Activated CD4-positive, alpha-beta memory T cell treated with anti-CD3 and anti-CD28 coated beads, Interleukin-2, amount 10 ng/mL, durations not matched to agents 7 days and 5 days (primary cell): Measurements from ENCODE around the gene DDX42. TPM values are rescaled to one million over a fixed set of nuclear protein-coding genes. Genes with fewer than 3 reads are reported as not detected.
"Not testable (repeated sequence)": the region's sequence is repeated elsewhere in the genome, so short reads cannot be mapped to it uniquely, and the experiment has no call there.

Source experiments
- CTCF ChIA-PET: fragments of 350-600 bp; sonication (Branson Sonifier 250); formaldehyde crosslinking; loops from one replicate; lab custom pipeline; 2021; ENCODE audit warnings: antibody characterized with exemption, inconsistent platforms; lab: Charles Lee
- POLR2A ChIA-PET: fragments of 350-600 bp; sonication (Branson Sonifier 250); formaldehyde crosslinking; loops from one replicate; lab custom pipeline; 2021; ENCODE audit warnings: antibody characterized with exemption; lab: Charles Lee
- DNase-seq: peaks from one replicate; pipeline ENCODE4 v3.0.0-alpha.2; 2020
- H3K27ac Mint-ChIP-seq: one replicate; pipeline ENCODE4 v1.8.0; 2021; ENCODE audit warnings: mild to moderate bottlenecking, mixed read lengths
- H3K27me3 Mint-ChIP-seq: one replicate; pipeline ENCODE4 v1.8.0; 2021; ENCODE audit warnings: mixed read lengths
- H3K36me3 Mint-ChIP-seq: one replicate; pipeline ENCODE4 v1.8.0; 2021; ENCODE audit warnings: low read depth, mixed read lengths
- H3K4me1 Mint-ChIP-seq: one replicate; pipeline ENCODE4 v1.8.0; 2021; ENCODE audit warnings: mixed read lengths
- H3K4me3 Mint-ChIP-seq: one replicate; pipeline ENCODE4 v1.8.0; 2021; ENCODE audit warnings: mild to moderate bottlenecking, mixed read lengths
- H3K9me3 Mint-ChIP-seq: one replicate; pipeline ENCODE4 v1.8.0; 2021; ENCODE audit warnings: mixed read lengths
- total RNA-seq, 2 experiments: library from RNA; stranded (reverse); gene quantifications; one replicate each; pipeline ENCODE4 v1.2.3, GENCODE V29; 2021

Gene DDX42
- total RNA-seq, 2 experiments from 2014 or later = 113 to 118 TPM

GRCh38 chr17:63843387-63843888 is 69.5 kb downstream of the DDX42 start:
- peaks cover 26% of the 10 kb centered on the region for H3K36me3 Mint-ChIP-seq
- H3K4me1 Mint-ChIP-seq = peaks cover 47% of the 10 kb centered on the region
- not testable (repeated sequence) for H3K9me3 Mint-ChIP-seq, H3K27me3 Mint-ChIP-seq
- CTCF ChIA-PET = interaction anchor here (0.8 to 2.2 kb wide), 8 partner anchors 9 to 177 kb away, joined by 3 to 8 read pairs (median 4); partner anchors contain the start of genes CCDC47, DDX42 and ICAM2
- peak overlapping the region; percentile 97 for H3K4me3 Mint-ChIP-seq
- POLR2A ChIA-PET = interaction anchor here (0.8 to 9.7 kb wide), 17 partner anchors 11 to 663 kb away, joined by 3 to 194 read pairs (median 7); partner anchors contain the start of genes CCDC47, CEP95, DCAF7 and DDX42
- H3K27ac Mint-ChIP-seq = peak overlapping the region; percentile 96
- DNase-seq = peak; percentile 55

- Mint-ChIP-seq H3K27me3 (no peaks in the 10 kb centered on the region), H3K4me3 (peak overlapping the region; percentile 97), H3K27ac (peak overlapping the region; percentile 96), H3K9me3 (peaks cover 4% of the 10 kb centered on the region), H3K4me1 (peaks cover 46% of the 10 kb centered on the region), H3K36me3 (peaks cover 28% of the 10 kb centered on the region)
- ChIA-PET CTCF (interaction anchor here (1.0 to 2.2 kb wide), 5 partner anchors 17 to 176 kb away, joined by 3 to 8 read pairs (median 5); partner anchors contain the start of genes CCDC47, DDX42 and ICAM2), POLR2A (interaction anchor here (1.2 to 9.7 kb wide), 14 partner anchors 10 to 419 kb away, joined by 4 to 194 read pairs (median 8); partner anchors contain the start of genes CCDC47, DCAF7, DDX42 and FTSJ3)
- no peak for DNase-seq
Observed at GRCh38 chr17:63843910-63844677, 70.1 kb downstream of the DDX42 start.

- ChIA-PET CTCF (no interaction called here), POLR2A (no interaction called here)
- Mint-ChIP-seq H3K27ac (no peak overlapping the region), H3K4me1 (peaks cover 41% of the 10 kb centered on the region), H3K36me3 (peaks cover 25% of the 10 kb centered on the region), H3K9me3 (peaks cover 4% of the 10 kb centered on the region), H3K27me3 (no peaks in the 10 kb centered on the region), H3K4me3 (no peak overlapping the region)
- no peak for DNase-seq
Observed at GRCh38 chr17:63845509-63845908, 71.5 kb downstream of the DDX42 start.

- Mint-ChIP-seq H3K36me3 (peaks cover 10% of the 10 kb centered on the region), H3K27me3 (peaks cover 10% of the 10 kb centered on the region), H3K27ac (peak overlapping the region; percentile 34), H3K4me1 (peaks cover 33% of the 10 kb centered on the region), H3K4me3 (peak overlapping the region; percentile 61), H3K9me3 (peaks cover 4% of the 10 kb centered on the region)
- CTCF ChIA-PET = interaction anchor here (1.0 to 2.3 kb wide), 8 partner anchors 8 to 147 kb away, joined by 3 to 45 read pairs (median 10); partner anchors contain the start of genes CCDC47 and DDX42
- DNase-seq = no peak
- POLR2A ChIA-PET = interaction anchor here (0.9 to 1.9 kb wide), 8 partner anchors 12 to 297 kb away, joined by 3 to 9 read pairs (median 5); partner anchors contain the start of genes CCDC47, DCAF7, DDX42 and FTSJ3
Observed at GRCh38 chr17:63847525-63848249, 73.7 kb downstream of the DDX42 start.

GRCh38 chr17:63848834-63849689 is 75.1 kb downstream of the DDX42 start:
- peak overlapping the region; percentile 61 for H3K4me3 Mint-ChIP-seq
- H3K9me3 Mint-ChIP-seq = peaks cover 4% of the 10 kb centered on the region
- peaks cover 15% of the 10 kb centered on the region for H3K27me3 Mint-ChIP-seq
- peak overlapping the region; percentile 86 for H3K27ac Mint-ChIP-seq
- ChIA-PET CTCF (interaction anchor here (0.6 to 2.3 kb wide), 34 partner anchors 10 to 297 kb away, joined by 3 to 45 read pairs (median 4); partner anchors contain the start of genes CCDC47, DDX42, FTSJ3 and GH2), POLR2A (interaction anchor here (0.6 to 1.9 kb wide), 16 partner anchors 9 to 657 kb away, joined by 3 to 9 read pairs (median 4); partner anchors contain the start of genes CCDC47, CEP95, DCAF7 and DDX42)
- H3K4me1 Mint-ChIP-seq = peaks cover 27% of the 10 kb centered on the region
- peak; percentile 96 for DNase-seq
- H3K36me3 Mint-ChIP-seq = peaks cover 10% of the 10 kb centered on the region

GRCh38 chr17:63850401-63850800 is 76.4 kb downstream of the DDX42 start:
- H3K27me3 Mint-ChIP-seq = peaks cover 22% of the 10 kb centered on the region
- H3K4me1 Mint-ChIP-seq = peaks cover 20% of the 10 kb centered on the region
- ChIA-PET POLR2A (no interaction called here), CTCF (no interaction called here)
- peaks cover 10% of the 10 kb centered on the region for H3K36me3 Mint-ChIP-seq
- no peak overlapping the region for H3K4me3 Mint-ChIP-seq
- no peak for DNase-seq
- no peak overlapping the region for H3K27ac Mint-ChIP-seq
- H3K9me3 Mint-ChIP-seq = peaks cover 4% of the 10 kb centered on the region

GRCh38 chr17:63853260-63853659 is 79.3 kb downstream of the DDX42 start:
- Mint-ChIP-seq H3K27me3 (peaks cover 26% of the 10 kb centered on the region), H3K9me3 (peaks cover under 1% of the 10 kb centered on the region), H3K36me3 (peaks cover 3% of the 10 kb centered on the region), H3K4me3 (no peak overlapping the region), H3K4me1 (peaks cover 12% of the 10 kb centered on the region), H3K27ac (no peak overlapping the region)
- CTCF ChIA-PET = interaction anchor here (0.6 to 2.4 kb wide), 3 partner anchors 10 to 100 kb away, joined by 3 to 8 read pairs (median 3); partner anchors contain the start of gene SMARCD2
- POLR2A ChIA-PET = interaction anchor here (1.9 kb wide), 1 partner anchor 10 kb away, joined by 10 read pairs; no protein-coding TSS in a partner anchor
- DNase-seq = no peak

GRCh38 chr17:63854709-63855108 is 80.7 kb downstream of the DDX42 start:
- ChIA-PET CTCF (no interaction called here), POLR2A (interaction anchor here (1.9 kb wide), 1 partner anchor 11 kb away, joined by 10 read pairs; no protein-coding TSS in a partner anchor)
- no peak overlapping the region for H3K27ac Mint-ChIP-seq
- H3K4me1 Mint-ChIP-seq = peaks cover 2% of the 10 kb centered on the region
- H3K27me3 Mint-ChIP-seq = peaks cover 26% of the 10 kb centered on the region
- no peak for DNase-seq
- H3K9me3 Mint-ChIP-seq = no peaks in the 10 kb centered on the region
- H3K36me3 Mint-ChIP-seq = no peaks in the 10 kb centered on the region
- no peak overlapping the region for H3K4me3 Mint-ChIP-seq

- ChIA-PET CTCF (no interaction called here), POLR2A (interaction anchor here (1.9 kb wide), 1 partner anchor 11 kb away, joined by 10 read pairs; no protein-coding TSS in a partner anchor)
- Mint-ChIP-seq H3K4me1 (no peaks in the 10 kb centered on the region), H3K27me3 (peaks cover 31% of the 10 kb centered on the region), H3K36me3 (no peaks in the 10 kb centered on the region), H3K9me3 (no peaks in the 10 kb centered on the region), H3K4me3 (no peak overlapping the region), H3K27ac (no peak overlapping the region)
- no peak for DNase-seq
Observed at GRCh38 chr17:63855185-63855584, 81.2 kb downstream of the DDX42 start.

GRCh38 chr17:63856425-63856824 is 82.5 kb downstream of the DDX42 start:
- H3K27ac Mint-ChIP-seq, H3K4me3 Mint-ChIP-seq, H3K36me3 Mint-ChIP-seq, H3K9me3 Mint-ChIP-seq, H3K4me1 Mint-ChIP-seq, DNase-seq: not testable (repeated sequence)
- H3K27me3 Mint-ChIP-seq = peaks cover 33% of the 10 kb centered on the region
- ChIA-PET CTCF (interaction anchor here (0.6 to 0.9 kb wide), 3 partner anchors 11 to 171 kb away, joined by 3 read pairs; no protein-coding TSS in a partner anchor), POLR2A (interaction anchor here (0.7 kb wide), 1 partner anchor 293 kb away, joined by 3 read pairs; no protein-coding TSS in a partner anchor)

GRCh38 chr17:63859257-63859656 is 85.3 kb downstream of the DDX42 start:
- ChIA-PET CTCF (interaction anchor here (0.8 to 4.0 kb wide), 4 partner anchors 9 to 434 kb away, joined by 3 to 45 read pairs (median 3); no protein-coding TSS in a partner anchor), POLR2A (interaction anchor here (1.6 to 1.7 kb wide), 2 partner anchors 11 to 15 kb away, joined by 6 to 7 read pairs; no protein-coding TSS in a partner anchor)
- no peak for DNase-seq
- Mint-ChIP-seq H3K4me3 (no peak overlapping the region), H3K36me3 (no peaks in the 10 kb centered on the region), H3K4me1 (no peaks in the 10 kb centered on the region), H3K9me3 (no peaks in the 10 kb centered on the region), H3K27me3 (peaks cover 27% of the 10 kb centered on the region), H3K27ac (no peak overlapping the region)
